SK-N-SH treated with all-trans-retinoic acid at 6 μM for 48 hours (cell line): ENCODE results near the gene GTF2IRD1.

Experiments used
- ATAC-seq: fragments of 200-7000 bp; cut with Tn5 transposase; 3 replicates; pipeline ENCODE4 v1.9.1; 2020; ENCODE audit warnings: mild to moderate bottlenecking, moderate library complexity
- BACH2 ChIP-seq: fragments of 250-450 bp; sonication (Bioruptor Pico); IDR thresholded peaks from 2 replicates; pipeline ENCODE4 v1.9.0; 2021; ENCODE audit warnings: mild to moderate bottlenecking, borderline replicate concordance
- CREB5 ChIP-seq: fragments of 250-450 bp; sonication (Bioruptor Pico); IDR thresholded peaks from 2 replicates; pipeline ENCODE4 v1.5.1; 2020; ENCODE audit warnings: low read depth, mild to moderate bottlenecking, moderate library complexity
- CSRNP3 ChIP-seq: fragments of 250-450 bp; sonication (Bioruptor Pico); IDR thresholded peaks from 2 replicates; pipeline ENCODE4 v1.5.1; 2021; ENCODE audit warnings: mild to moderate bottlenecking, moderate library complexity
- ESRRG ChIP-seq: fragments of 250-450 bp; sonication (Bioruptor Pico); IDR thresholded peaks from 2 replicates; pipeline ENCODE4 v1.6.1; 2021; ENCODE audit warnings: mild to moderate bottlenecking
- GLIS3 ChIP-seq: fragments of 250-450 bp; sonication (Bioruptor Pico); IDR thresholded peaks from 2 replicates; pipeline ENCODE4 v1.5.0; 2020; ENCODE audit warnings: mild to moderate bottlenecking, moderate library complexity
- ISL1 ChIP-seq: fragments of 250-450 bp; sonication (Bioruptor Pico); IDR thresholded peaks from 2 replicates; pipeline ENCODE4 v2.1.2; 2022; ENCODE audit warnings: mild to moderate bottlenecking, moderate library complexity
- OSR1 ChIP-seq: fragments of 250-450 bp; sonication (Bioruptor Pico); IDR thresholded peaks from 2 replicates; pipeline ENCODE4 v1.8.0; 2022; ENCODE audit warnings: moderate library complexity, mild to moderate bottlenecking, inconsistent platforms
- PATZ1 ChIP-seq: fragments of 250-450 bp; sonication (Bioruptor Pico); IDR thresholded peaks from 2 replicates; pipeline ENCODE4 v1.8.0; 2020; ENCODE audit warnings: mild to moderate bottlenecking, moderate library complexity, borderline replicate concordance
- POU6F1 ChIP-seq: fragments of 250-450 bp; sonication (Bioruptor Pico); IDR thresholded peaks from 2 replicates; pipeline ENCODE4 v1.8.0; 2021; ENCODE audit warnings: low read depth, mild to moderate bottlenecking, moderate library complexity, borderline replicate concordance
- PPARA ChIP-seq: fragments of 250-450 bp; sonication (Bioruptor Pico); IDR thresholded peaks from 2 replicates; pipeline ENCODE4 v1.5.0; 2020; ENCODE audit warnings: mild to moderate bottlenecking, borderline replicate concordance
- RARB ChIP-seq: fragments of 250-450 bp; sonication (Bioruptor Pico); IDR thresholded peaks from 2 replicates; pipeline ENCODE4 v1.8.0; 2021; ENCODE audit warnings: mild to moderate bottlenecking, moderate library complexity
- SNAI2 ChIP-seq: fragments of 250-450 bp; sonication (Bioruptor Pico); IDR thresholded peaks from 2 replicates; pipeline ENCODE4 v1.5.0; 2020; ENCODE audit warnings: mild to moderate bottlenecking, moderate library complexity
- TCF4 ChIP-seq: fragments of 250-450 bp; sonication (Bioruptor Pico); IDR thresholded peaks from 2 replicates; pipeline ENCODE4 v1.8.0; 2021; ENCODE audit warnings: mild to moderate bottlenecking, moderate library complexity, borderline replicate concordance
- TSHZ2 ChIP-seq: fragments of 250-450 bp; sonication (Bioruptor Pico); IDR thresholded peaks from 2 replicates; pipeline ENCODE4 v1.5.0; 2020; ENCODE audit warnings: mild to moderate bottlenecking, moderate library complexity
- ZFP3 ChIP-seq: fragments of 250-450 bp; sonication (Bioruptor Pico); IDR thresholded peaks from 2 replicates; pipeline ENCODE4 v1.5.0; 2020; ENCODE audit warnings: mild to moderate bottlenecking, moderate library complexity
- ZFP30 ChIP-seq: fragments of 450-650 bp; formaldehyde crosslinking; IDR thresholded peaks from 2 replicates; pipeline ENCODE4 v1.5.0; 2022; ENCODE audit warnings: mild to moderate bottlenecking, moderate library complexity
- ZNF565 ChIP-seq: fragments of 450-650 bp; formaldehyde crosslinking; conservative IDR thresholded peaks from 2 replicates; pipeline ENCODE4 v1.5.0; 2020; ENCODE audit warnings: low read depth, mild to moderate bottlenecking, moderate library complexity
- ZNF70 ChIP-seq: fragments of 450-650 bp; formaldehyde crosslinking; IDR thresholded peaks from 2 replicates; pipeline ENCODE4 v1.5.0; 2020; ENCODE audit warnings: mild to moderate bottlenecking, moderate library complexity
- ZNF8 ChIP-seq: fragments of 450-650 bp; formaldehyde crosslinking; IDR thresholded peaks from 2 replicates; pipeline ENCODE4 v1.5.0; 2020; ENCODE audit warnings: mild to moderate bottlenecking, moderate library complexity

The GTF2IRD1 gene

GRCh38 chr7:74498996-74499834 lies 45.5 kb downstream of the GTF2IRD1 start (continued):
- TF ChIP-seq TSHZ2: no peak
- TF ChIP-seq SNAI2 (CRISPR knock-in tag): no peak

GRCh38 chr7:74499835-74500388 lies 46.2 kb downstream of the GTF2IRD1 start:
- no peak for ATAC-seq
- no peak for TF ChIP-seq CSRNP3 (CRISPR knock-in tag)
- TF ChIP-seq, all 23 proteins: peak for 0

- TF ChIP-seq ISL1 (CRISPR knock-in tag) (no peak), PATZ1 (CRISPR knock-in tag) (no peak), GLIS3 (no peak), ZNF8 (CRISPR knock-in tag) (no peak), PPARA (CRISPR knock-in tag) (no peak), SNAI2 (CRISPR knock-in tag) (no peak), ZFP3 (CRISPR knock-in tag) (no peak), ZFP30 (no peak), TSHZ2 (no peak), CREB5 (CRISPR knock-in tag) (no peak), BACH2 (CRISPR knock-in tag) (no peak), ESRRG (CRISPR knock-in tag) (no peak), RARB (CRISPR knock-in tag) (no peak), ZNF565 (no peak), TCF4 (CRISPR knock-in tag) (no peak), ZNF70 (no peak), POU6F1 (CRISPR knock-in tag) (no peak), OSR1 (CRISPR knock-in tag) (no peak)
- no peak for ATAC-seq
Observed at GRCh38 chr7:74501298-74501697, 47.6 kb downstream of the GTF2IRD1 start.
